ENCODE measurements around the gene HIRA.

Gene HIRA

GRCh38 chr22:19461506-19461905 is 30.0 kb upstream of the HIRA start:
- Histone ChIP-seq H3K9me3 (ENCODE audit: control insufficient read depth, insufficient read depth, low read depth, low read length) (no peaks in the 10 kb centered on the region), H3K36me3 (ENCODE audit: control insufficient read depth, insufficient read depth, low read length) (peaks cover 83% of the 10 kb centered on the region), H3K9ac (ENCODE audit: low read length) (no peak overlapping the region), H3K27me3 (ENCODE audit: control insufficient read depth, insufficient read depth, low read length) (no peaks in the 10 kb centered on the region), H3K4me3 (ENCODE audit: low read depth, low read length) (no peak overlapping the region), H3K27ac (ENCODE audit: low read depth, low read length) (no peak overlapping the region), H3K4me1 (ENCODE audit: control insufficient read depth, insufficient read depth, low read length) (no peaks in the 10 kb centered on the region)

- Histone ChIP-seq H3K36me3 (ENCODE audit: control insufficient read depth, insufficient read depth, low read length) (peaks cover 83% of the 10 kb centered on the region), H3K4me3 (ENCODE audit: low read depth, low read length) (no peak overlapping the region), H3K4me1 (ENCODE audit: control insufficient read depth, insufficient read depth, low read length) (no peaks in the 10 kb centered on the region), H3K27me3 (ENCODE audit: control insufficient read depth, insufficient read depth, low read length) (no peaks in the 10 kb centered on the region), H3K9me3 (ENCODE audit: control insufficient read depth, insufficient read depth, low read depth, low read length) (no peaks in the 10 kb centered on the region), H3K9ac (ENCODE audit: low read length) (no peak overlapping the region), H3K27ac (ENCODE audit: low read depth, low read length) (no peak overlapping the region)
Measured at GRCh38 chr22:19460036-19460435, 28.5 kb upstream of the HIRA start.

GRCh38 chr22:19457828-19458428 is 26.4 kb upstream of the HIRA start:
- Histone ChIP-seq H3K27me3 (ENCODE audit: control insufficient read depth, insufficient read depth, low read length) (no peaks in the 10 kb centered on the region), H3K27ac (ENCODE audit: low read depth, low read length) (no peak overlapping the region), H3K4me3 (ENCODE audit: low read depth, low read length) (no peak overlapping the region), H3K36me3 (ENCODE audit: control insufficient read depth, insufficient read depth, low read length) (peaks cover 84% of the 10 kb centered on the region), H3K4me1 (ENCODE audit: control insufficient read depth, insufficient read depth, low read length) (no peaks in the 10 kb centered on the region), H3K9me3 (ENCODE audit: control insufficient read depth, insufficient read depth, low read depth, low read length) (no peaks in the 10 kb centered on the region), H3K9ac (ENCODE audit: low read length) (no peak overlapping the region)

- Histone ChIP-seq H3K9ac (ENCODE audit: low read length) (no peak overlapping the region), H3K36me3 (ENCODE audit: control insufficient read depth, insufficient read depth, low read length) (peaks cover 90% of the 10 kb centered on the region), H3K4me1 (ENCODE audit: control insufficient read depth, insufficient read depth, low read length) (no peaks in the 10 kb centered on the region), H3K9me3 (ENCODE audit: control insufficient read depth, insufficient read depth, low read depth, low read length) (no peaks in the 10 kb centered on the region), H3K4me3 (ENCODE audit: low read depth, low read length) (no peak overlapping the region), H3K27ac (ENCODE audit: low read depth, low read length) (no peak overlapping the region), H3K27me3 (ENCODE audit: control insufficient read depth, insufficient read depth, low read length) (no peaks in the 10 kb centered on the region)
Measured at GRCh38 chr22:19456541-19456940, 25.0 kb upstream of the HIRA start.

- H3K36me3 ChIP-seq (ENCODE audit: control insufficient read depth, insufficient read depth, low read length), result peaks cover 90% of the 10 kb centered on the region
- H3K9ac ChIP-seq (ENCODE audit: low read length), result no peak overlapping the region
- H3K9me3 ChIP-seq (ENCODE audit: control insufficient read depth, insufficient read depth, low read depth, low read length), result no peaks in the 10 kb centered on the region
Measured at GRCh38 chr22:19455585-19456370, 24.2 kb upstream of the HIRA start.

GRCh38 chr22:19455033-19455432 is 23.5 kb upstream of the HIRA start:
- no peak overlapping the region for H3K9ac ChIP-seq (ENCODE audit: low read length)
- no peak overlapping the region for H3K27ac ChIP-seq (ENCODE audit: low read depth, low read length)
- H3K9me3 ChIP-seq (ENCODE audit: control insufficient read depth, insufficient read depth, low read depth, low read length), result no peaks in the 10 kb centered on the region
- no peaks in the 10 kb centered on the region for H3K4me1 ChIP-seq (ENCODE audit: control insufficient read depth, insufficient read depth, low read length)
- H3K36me3 ChIP-seq (ENCODE audit: control insufficient read depth, insufficient read depth, low read length), result peaks cover 90% of the 10 kb centered on the region
- H3K4me3 ChIP-seq (ENCODE audit: low read depth, low read length), result no peak overlapping the region
- H3K27me3 ChIP-seq (ENCODE audit: control insufficient read depth, insufficient read depth, low read length), result no peaks in the 10 kb centered on the region

More at GRCh38 chr22:19455585-19456370, 24.2 kb upstream of the HIRA start:
- Histone ChIP-seq H3K27ac (ENCODE audit: low read depth, low read length) (no peak overlapping the region), H3K27me3 (ENCODE audit: control insufficient read depth, insufficient read depth, low read length) (no peaks in the 10 kb centered on the region), H3K4me3 (ENCODE audit: low read depth, low read length) (no peak overlapping the region), H3K4me1 (ENCODE audit: control insufficient read depth, insufficient read depth, low read length) (no peaks in the 10 kb centered on the region)

- no peaks in the 10 kb centered on the region for H3K4me1 ChIP-seq (ENCODE audit: control insufficient read depth, insufficient read depth, low read length)
- no peak overlapping the region for H3K4me3 ChIP-seq (ENCODE audit: low read depth, low read length)
- no peaks in the 10 kb centered on the region for H3K27me3 ChIP-seq (ENCODE audit: control insufficient read depth, insufficient read depth, low read length)
- no peak overlapping the region for H3K9ac ChIP-seq (ENCODE audit: low read length)
- no peaks in the 10 kb centered on the region for H3K9me3 ChIP-seq (ENCODE audit: control insufficient read depth, insufficient read depth, low read depth, low read length)
- peaks cover 93% of the 10 kb centered on the region for H3K36me3 ChIP-seq (ENCODE audit: control insufficient read depth, insufficient read depth, low read length)
- no peak overlapping the region for H3K27ac ChIP-seq (ENCODE audit: low read depth, low read length)
Measured at GRCh38 chr22:19454156-19454555, 22.6 kb upstream of the HIRA start.

- no peak overlapping the region for H3K27ac ChIP-seq (ENCODE audit: low read depth, low read length)
- H3K9me3 ChIP-seq (ENCODE audit: control insufficient read depth, insufficient read depth, low read depth, low read length), result no peaks in the 10 kb centered on the region
- no peak overlapping the region for H3K4me3 ChIP-seq (ENCODE audit: low read depth, low read length)
- H3K4me1 ChIP-seq (ENCODE audit: control insufficient read depth, insufficient read depth, low read length), result no peaks in the 10 kb centered on the region
- no peak overlapping the region for H3K9ac ChIP-seq (ENCODE audit: low read length)
- peaks cover 90% of the 10 kb centered on the region for H3K36me3 ChIP-seq (ENCODE audit: control insufficient read depth, insufficient read depth, low read length)
- no peaks in the 10 kb centered on the region for H3K27me3 ChIP-seq (ENCODE audit: control insufficient read depth, insufficient read depth, low read length)
Measured at GRCh38 chr22:19453718-19454117, 22.2 kb upstream of the HIRA start.

GRCh38 chr22:19451570-19451969 is 20.0 kb upstream of the HIRA start:
- H3K4me1 ChIP-seq (ENCODE audit: control insufficient read depth, insufficient read depth, low read length), result 0 out of 2 replicates have a peak, but pooled peaks cover 4% of the 10 kb centered on the region
- H3K4me3 ChIP-seq (ENCODE audit: low read depth, low read length), result no peak overlapping the region
- peaks cover 71% of the 10 kb centered on the region for H3K36me3 ChIP-seq (ENCODE audit: control insufficient read depth, insufficient read depth, low read length)
- H3K27me3 ChIP-seq (ENCODE audit: control insufficient read depth, insufficient read depth, low read length), result no peaks in the 10 kb centered on the region; the same call in 1 of the 2 replicates
- H3K9ac ChIP-seq (ENCODE audit: low read length), result no peak overlapping the region
- no peaks in the 10 kb centered on the region for H3K9me3 ChIP-seq (ENCODE audit: control insufficient read depth, insufficient read depth, low read depth, low read length)
- H3K27ac ChIP-seq (ENCODE audit: low read depth, low read length), result no peak overlapping the region

GRCh38 chr22:19450363-19451175 is 19.0 kb upstream of the HIRA start:
- Histone ChIP-seq H3K27ac (ENCODE audit: low read depth, low read length) (no peak overlapping the region), H3K27me3 (ENCODE audit: control insufficient read depth, insufficient read depth, low read length) (peaks cover 4% of the 10 kb centered on the region; the same call in 1 of the 2 replicates), H3K4me1 (ENCODE audit: control insufficient read depth, insufficient read depth, low read length) (0 out of 2 replicates have a peak, but pooled peaks cover 8% of the 10 kb centered on the region), H3K9ac (ENCODE audit: low read length) (no peak overlapping the region), H3K36me3 (ENCODE audit: control insufficient read depth, insufficient read depth, low read length) (peaks cover 61% of the 10 kb centered on the region), H3K4me3 (ENCODE audit: low read depth, low read length) (no peak overlapping the region), H3K9me3 (ENCODE audit: control insufficient read depth, insufficient read depth, low read depth, low read length) (no peaks in the 10 kb centered on the region)

GRCh38 chr22:19449422-19449767 is 17.9 kb upstream of the HIRA start:
- Histone ChIP-seq H3K27me3 (ENCODE audit: control insufficient read depth, insufficient read depth, low read length) (peaks cover 4% of the 10 kb centered on the region; the same call in 1 of the 2 replicates), H3K9ac (ENCODE audit: low read length) (no peak overlapping the region), H3K9me3 (ENCODE audit: control insufficient read depth, insufficient read depth, low read depth, low read length) (no peaks in the 10 kb centered on the region), H3K4me1 (ENCODE audit: control insufficient read depth, insufficient read depth, low read length) (0 out of 2 replicates have a peak, but pooled peaks cover 8% of the 10 kb centered on the region), H3K27ac (ENCODE audit: low read depth, low read length) (no peak overlapping the region), H3K4me3 (ENCODE audit: low read depth, low read length) (no peak overlapping the region), H3K36me3 (ENCODE audit: control insufficient read depth, insufficient read depth, low read length) (peaks cover 57% of the 10 kb centered on the region)
